Testis (tissue), 2 donors: ENCODE data around the gene MYCBP.

ENCODE experiments used
- CTCF ChIP-seq, 3 experiments: fragments of 450-650 bp in 2 of 3; fragments of 200-600 bp in 1 of 3; sonication (generic) in 1 of 3; IDR thresholded peaks; one replicate each; pipeline ENCODE4 v1.5.1; 2016 to 2019; ENCODE audit warnings: antibody characterized with exemption in 3 of 3, mild to moderate bottlenecking in 2 of 3, moderate library complexity in 1 of 3
- POLR2A ChIP-seq: fragments of 450-650 bp; IDR thresholded peaks from one replicate; pipeline ENCODE4 v1.6.1; 2017; ENCODE audit warnings: antibody characterized with exemption, mild to moderate bottlenecking, moderate library complexity

DNA sequence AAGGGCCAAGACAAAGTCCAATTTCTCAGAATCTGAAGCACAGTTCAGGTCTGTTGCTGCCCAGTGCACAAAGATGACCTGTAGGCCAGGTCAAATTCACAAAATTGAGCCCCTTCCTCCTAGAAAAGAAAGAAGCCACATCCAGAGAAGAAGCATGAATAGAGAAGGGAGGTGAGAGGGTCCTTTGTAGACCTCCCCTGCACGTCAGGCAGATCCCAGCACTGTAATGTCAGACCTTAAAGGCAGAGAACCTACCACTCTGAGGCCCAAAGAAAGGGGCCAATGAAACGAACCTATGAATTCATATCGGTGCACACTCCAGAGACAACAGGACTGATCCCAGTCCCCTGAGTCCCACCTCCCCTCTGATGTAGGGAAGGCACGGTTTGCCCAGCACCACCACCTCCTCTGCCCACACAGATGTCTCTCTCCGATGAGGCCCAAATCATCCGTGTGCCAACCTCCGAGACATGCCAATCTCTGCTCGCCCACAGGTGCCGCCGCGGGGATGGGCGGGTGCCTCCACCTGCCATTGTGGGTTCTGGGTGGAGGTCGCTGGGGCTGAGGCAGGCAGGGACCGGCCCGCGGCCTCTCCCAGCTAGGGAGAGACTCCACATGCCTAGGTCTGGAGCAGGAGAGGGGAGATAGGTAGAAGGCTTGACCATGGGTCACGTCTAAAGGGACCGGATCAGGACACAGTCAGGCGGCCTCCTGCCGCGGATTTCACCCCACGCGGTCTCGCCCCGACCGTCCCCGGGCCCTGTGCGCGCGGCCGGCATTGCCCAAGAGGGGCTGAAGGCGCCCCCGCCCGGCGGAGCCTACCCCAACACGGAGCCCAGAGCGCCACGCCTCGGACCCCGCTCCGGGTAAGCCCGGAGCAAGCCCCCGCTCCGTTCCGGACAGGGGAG is 55.6 kb downstream of the MYCBP start:
- no peak for TF ChIP-seq POLR2A
- no peak for TF ChIP-seq CTCF (IDR thresholded peaks at IDR 0.05)
